Measurements from ENCODE around the gene AOC2.
"Not testable (repeated sequence)": the region's sequence is repeated elsewhere in the genome, so short reads cannot be mapped to it uniquely, and the experiment has no call there.

Gene AOC2

DNA sequence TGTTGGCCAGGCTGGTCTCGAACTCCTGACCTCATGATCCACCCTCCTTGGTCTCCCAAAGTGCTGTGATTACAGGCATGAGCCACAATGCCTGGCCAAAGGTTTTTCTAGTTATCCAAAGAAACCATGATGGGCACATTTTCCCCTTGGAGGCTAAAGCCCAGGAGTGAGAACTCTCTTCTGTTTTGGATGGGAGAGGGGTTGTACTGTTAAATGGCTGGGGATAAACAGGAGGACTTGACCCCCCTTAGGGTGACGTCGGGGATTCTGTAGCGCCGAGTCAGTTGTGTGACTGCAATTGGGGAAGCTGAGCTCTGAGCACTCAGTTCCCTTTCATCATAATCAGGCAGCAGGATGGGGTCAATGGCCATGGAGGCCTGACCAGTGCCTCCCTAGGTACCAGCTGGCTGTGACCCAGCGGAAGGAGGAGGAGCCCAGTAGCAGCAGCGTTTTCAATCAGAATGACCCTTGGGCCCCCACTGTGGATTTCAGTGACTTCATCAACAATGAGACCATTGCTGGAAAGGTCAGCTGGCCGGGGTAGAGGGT, 10.7 kb downstream of the AOC2 start:
- no peak for DNase-seq

DNA sequence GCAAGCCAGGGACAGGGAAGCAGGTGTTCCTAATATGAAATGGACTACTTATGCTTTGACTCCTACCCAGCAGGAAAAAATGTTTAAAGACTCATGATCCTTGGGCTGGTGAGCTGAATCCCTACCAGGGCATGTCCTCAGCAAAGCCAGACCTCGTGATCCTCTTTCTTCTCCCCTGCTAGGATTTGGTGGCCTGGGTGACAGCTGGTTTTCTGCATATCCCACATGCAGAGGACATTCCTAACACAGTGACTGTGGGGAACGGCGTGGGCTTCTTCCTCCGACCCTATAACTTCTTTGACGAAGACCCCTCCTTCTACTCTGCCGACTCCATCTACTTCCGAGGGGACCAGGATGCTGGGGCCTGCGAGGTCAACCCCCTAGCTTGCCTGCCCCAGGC, 11.7 kb downstream of the AOC2 start:
- DNase-seq: not testable (repeated sequence)

- not testable (repeated sequence) for DNase-seq
Observed at GRCh38 chr17:42856516-42856915, 12.1 kb downstream of the AOC2 start.

- DNase-seq: no peak
Observed at GRCh38 chr17:42857389-42857788, 13.0 kb downstream of the AOC2 start.

- DNase-seq: no peak
Observed at GRCh38 chr17:42865638-42866094, 21.3 kb downstream of the AOC2 start.

GRCh38 chr17:42866216-42866615, 21.8 kb downstream of the AOC2 start:
- DNase-seq: no peak

DNA sequence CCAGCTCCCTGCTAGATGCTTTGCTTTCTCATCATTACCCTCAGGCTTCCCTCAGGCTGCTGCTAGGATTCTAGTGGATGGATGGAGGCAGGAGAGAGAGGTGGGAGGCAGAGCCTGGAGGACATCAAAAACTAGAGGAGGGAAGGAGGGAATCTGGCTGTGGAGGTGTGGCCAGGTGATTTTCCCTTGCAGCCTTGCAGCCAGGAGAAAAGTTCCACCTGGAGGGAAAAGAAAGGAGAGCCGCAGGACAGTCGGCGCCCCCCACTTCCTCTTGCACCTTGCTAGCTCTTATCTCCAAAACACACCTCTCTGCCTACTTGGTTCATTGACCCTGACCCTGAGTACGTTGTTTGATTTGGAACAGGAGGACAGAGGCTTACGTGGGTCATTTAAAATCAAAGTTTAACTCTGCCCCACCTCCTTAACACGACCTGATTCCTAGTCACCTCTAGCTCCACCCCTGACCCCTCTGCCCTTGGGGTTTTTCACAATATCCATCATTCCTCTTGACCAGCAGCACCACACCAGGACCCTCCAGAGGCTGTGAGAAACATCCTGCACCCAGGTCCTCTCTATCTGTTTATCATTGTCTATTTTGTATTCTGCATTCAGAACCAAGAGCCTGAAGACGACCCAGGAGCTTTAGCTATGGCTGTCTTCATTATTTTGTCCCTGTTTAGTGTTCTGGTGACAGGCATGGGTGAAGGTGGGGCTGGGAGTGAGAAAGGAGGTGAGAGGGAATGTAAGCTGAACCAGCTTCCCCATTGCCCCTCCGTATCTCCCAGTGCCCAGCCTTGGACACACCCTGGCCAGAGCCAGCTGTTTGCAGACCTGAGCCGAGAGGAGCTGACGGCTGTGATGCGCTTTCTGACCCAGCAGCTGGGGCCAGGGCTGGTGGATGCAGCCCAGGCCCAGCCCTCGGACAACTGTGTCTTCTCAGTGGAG, 22.5 kb downstream of the AOC2 start:
- no peak for DNase-seq

GRCh38 chr17:42867694-42868261, 23.4 kb downstream of the AOC2 start:
- not testable (repeated sequence) for DNase-seq

- no peak for DNase-seq
Observed at GRCh38 chr17:42868338-42868737, 24.0 kb downstream of the AOC2 start.

- no peak for DNase-seq
Observed at GRCh38 chr17:42871647-42872046, 27.3 kb downstream of the AOC2 start.

GRCh38 chr17:42872251-42872965, 28.0 kb downstream of the AOC2 start:
- no peak for DNase-seq

DNA sequence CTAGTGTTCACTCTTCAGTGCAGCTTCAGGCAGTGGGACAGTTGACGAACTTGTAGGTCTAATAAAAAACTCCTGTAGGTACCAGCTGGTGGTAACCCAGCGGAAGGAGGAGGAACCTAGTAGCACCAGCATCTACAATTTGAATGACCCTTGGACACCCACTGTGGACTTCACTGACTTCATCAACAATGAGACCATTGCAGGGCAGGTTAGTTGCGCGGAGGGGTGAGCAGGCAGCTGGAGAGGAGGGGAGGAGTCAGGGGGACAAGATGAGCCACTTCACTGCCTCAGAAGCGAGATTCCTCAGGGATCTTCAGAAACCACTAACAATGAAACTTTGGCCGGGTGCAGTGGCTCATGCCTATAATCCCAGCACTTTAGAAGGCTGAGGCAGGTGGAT, 28.9 kb downstream of the AOC2 start:
- no peak for DNase-seq

- not testable (repeated sequence) for DNase-seq
Observed at GRCh38 chr17:42873932-42874695, 29.7 kb downstream of the AOC2 start.

DNA sequence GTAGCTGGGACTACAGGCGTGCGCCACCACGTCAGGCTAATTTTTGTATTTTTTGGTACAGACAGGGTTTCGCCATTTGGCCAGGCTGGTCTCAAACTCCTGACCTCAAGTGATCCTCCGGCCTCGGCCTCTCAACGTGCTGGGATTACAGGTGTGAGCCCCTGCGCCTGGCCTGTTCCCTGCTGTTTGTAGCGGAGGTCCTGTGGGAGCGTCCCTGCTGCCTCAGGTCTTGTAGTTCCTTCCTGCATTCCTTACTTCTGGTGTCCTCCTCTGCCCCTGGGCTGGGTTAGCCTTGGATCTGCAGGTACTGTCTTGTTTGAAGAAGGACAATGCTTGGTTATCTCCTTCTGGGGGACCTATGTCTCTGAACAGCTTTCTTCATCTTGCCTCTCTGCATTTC, 32.7 kb downstream of the AOC2 start:
- no peak for DNase-seq

GRCh38 chr17:42878123-42878880, 33.9 kb downstream of the AOC2 start:
- no peak for DNase-seq

DNA sequence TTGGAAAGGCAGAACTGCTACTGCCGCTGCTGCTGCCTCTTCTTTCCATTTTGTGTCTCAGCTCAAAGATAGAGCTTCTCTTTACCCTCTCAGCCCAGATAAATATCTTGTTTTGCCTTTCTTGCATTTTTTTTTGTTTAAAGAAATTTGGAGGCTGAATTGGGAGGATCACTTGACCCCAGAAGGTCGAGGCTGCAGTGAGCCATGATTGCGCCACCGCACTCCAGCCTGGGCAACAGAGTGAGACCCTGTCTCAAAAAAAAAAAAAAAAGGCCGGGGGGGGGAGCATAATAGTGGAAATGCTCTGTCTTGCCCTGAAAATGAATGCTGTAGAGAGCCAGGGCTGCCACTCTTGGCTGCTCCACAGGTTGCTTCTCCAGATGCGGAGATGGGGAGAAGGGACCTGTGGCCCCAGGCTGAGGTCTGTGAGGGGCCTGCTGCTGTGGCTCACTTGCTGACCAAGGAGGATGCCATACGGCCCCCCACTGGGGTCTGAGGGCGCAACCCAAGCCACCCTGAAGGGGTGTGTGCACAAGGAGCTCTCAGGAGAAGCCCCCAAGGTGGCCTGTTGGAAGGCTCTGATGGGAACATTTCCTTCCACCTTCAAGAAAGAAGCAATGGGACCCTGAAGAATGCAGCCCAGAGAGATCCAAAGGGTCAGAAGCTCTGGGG, 34.7 kb downstream of the AOC2 start:
- DNase-seq: no peak

DNA sequence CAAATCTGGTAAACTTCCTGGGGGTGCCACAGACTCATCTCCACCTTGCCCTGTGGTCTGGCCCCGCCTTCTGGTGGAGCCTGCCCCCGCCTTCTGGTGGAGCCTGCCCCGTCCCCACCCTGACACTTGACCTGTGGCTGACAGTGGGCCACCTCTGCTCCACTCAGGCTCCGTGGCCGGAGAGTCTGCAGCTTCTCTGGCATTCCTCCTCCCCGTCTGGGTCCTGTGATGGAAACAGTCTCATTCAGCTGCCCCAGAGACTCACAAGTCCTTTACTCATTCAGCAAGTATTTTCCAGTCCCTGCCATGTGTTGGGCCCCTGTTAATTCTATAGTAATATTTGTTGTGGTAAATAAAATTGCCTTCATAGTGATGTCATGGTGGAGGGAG, 35.2 kb downstream of the AOC2 start:
- no peak for DNase-seq

DNA sequence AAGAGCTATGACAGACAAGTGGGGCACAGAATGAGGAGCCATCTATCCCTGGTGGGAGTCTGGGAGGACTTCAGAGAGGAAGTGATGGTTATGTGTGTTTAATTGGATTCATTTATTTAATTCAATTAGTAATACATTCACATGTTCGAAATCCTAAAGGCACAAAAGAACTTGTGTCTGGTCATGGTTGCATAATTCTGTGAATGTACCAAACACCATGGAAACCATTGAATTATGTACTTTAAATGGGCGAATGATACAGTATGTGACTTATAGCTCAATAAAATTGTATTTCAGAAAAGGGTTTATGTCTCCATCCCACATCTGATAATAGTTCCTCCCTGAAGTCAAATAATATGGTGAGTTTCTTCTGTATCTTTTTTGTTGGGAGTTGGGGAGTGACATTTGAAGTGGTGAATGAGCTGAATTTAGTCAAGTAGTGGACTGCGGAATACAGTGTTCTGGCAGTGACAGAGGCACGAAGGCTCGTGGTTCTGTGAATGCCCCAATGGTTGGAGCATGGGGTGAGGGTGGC, 36.5 kb downstream of the AOC2 start:
- DNase-seq: no peak

DNA sequence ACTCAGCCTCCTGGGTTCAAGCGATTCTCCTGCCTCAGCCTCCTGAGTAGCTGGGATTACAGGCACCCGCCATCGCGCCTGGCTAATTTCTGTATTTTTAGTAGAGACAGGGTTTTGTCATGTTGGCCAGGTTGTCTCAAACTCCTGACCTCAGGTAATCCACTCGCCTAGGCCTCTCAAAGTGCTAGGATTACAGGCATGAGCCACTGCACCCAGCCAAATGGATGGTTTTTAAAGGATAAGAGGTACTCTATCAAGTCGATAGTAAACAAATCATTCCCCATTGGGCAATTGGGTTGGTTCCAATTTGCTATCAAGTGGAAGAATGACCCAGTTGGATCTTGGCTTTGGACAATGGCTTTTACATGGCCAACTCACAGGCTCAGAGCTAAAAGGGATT, 37.3 kb downstream of the AOC2 start:
- not testable (repeated sequence) for DNase-seq

- DNase-seq: no peak
Observed at GRCh38 chr17:42882166-42882565, 37.8 kb downstream of the AOC2 start.

Data from NCI-H526 treated with DMSO at 0.1 percent for 48 hours (cell line).